Measurements from ENCODE around the gene BCS1L.
A peak's percentile ranks its signal among the peaks of the same experiment; 100 is the strongest.
"Not testable (repeated sequence)": the region's sequence is repeated elsewhere in the genome, so short reads cannot be mapped to it uniquely, and the experiment has no call there.

The BCS1L gene

DNA sequence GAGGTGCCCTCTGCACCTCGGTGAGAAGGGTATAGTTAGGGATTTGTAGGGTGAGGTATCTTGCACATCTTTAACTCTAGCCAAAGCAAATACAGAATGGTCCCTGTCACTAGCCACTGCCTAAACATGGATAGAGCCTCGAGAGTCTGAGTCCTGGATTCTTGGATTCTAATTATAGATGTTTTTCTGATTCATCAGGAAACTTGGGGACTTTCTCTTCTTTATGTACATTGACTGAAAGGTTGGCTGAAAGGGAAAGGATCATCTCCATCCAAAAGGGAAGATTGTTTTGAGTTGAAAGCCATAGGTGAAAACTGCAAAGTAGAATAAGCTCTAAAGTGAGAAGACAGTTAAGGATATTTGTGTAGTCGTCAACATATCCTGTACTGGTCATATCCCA is 20.6 kb downstream of the BCS1L start:
- Histone ChIP-seq H3K4me3 (replicated peaks; ENCODE audit: insufficient read depth, low read length) (no peak overlapping the region), H3K27ac (replicated peaks) (no peak overlapping the region), H3K27me3 (ENCODE audit: insufficient read depth, poor library complexity, severe bottlenecking) (no peaks in the 10 kb centered on the region)
- TF ChIP-seq GABPA (IDR thresholded peaks at IDR 0.05; ENCODE audit: low read depth) (no peak), POLR2AphosphoS5 (IDR thresholded peaks at IDR 0.05; ENCODE audit: low read depth) (no peak), SPI1 (IDR thresholded peaks at IDR 0.05; ENCODE audit: borderline replicate concordance, low read depth) (no peak)
- TF ChIP-seq, protein P1, sequence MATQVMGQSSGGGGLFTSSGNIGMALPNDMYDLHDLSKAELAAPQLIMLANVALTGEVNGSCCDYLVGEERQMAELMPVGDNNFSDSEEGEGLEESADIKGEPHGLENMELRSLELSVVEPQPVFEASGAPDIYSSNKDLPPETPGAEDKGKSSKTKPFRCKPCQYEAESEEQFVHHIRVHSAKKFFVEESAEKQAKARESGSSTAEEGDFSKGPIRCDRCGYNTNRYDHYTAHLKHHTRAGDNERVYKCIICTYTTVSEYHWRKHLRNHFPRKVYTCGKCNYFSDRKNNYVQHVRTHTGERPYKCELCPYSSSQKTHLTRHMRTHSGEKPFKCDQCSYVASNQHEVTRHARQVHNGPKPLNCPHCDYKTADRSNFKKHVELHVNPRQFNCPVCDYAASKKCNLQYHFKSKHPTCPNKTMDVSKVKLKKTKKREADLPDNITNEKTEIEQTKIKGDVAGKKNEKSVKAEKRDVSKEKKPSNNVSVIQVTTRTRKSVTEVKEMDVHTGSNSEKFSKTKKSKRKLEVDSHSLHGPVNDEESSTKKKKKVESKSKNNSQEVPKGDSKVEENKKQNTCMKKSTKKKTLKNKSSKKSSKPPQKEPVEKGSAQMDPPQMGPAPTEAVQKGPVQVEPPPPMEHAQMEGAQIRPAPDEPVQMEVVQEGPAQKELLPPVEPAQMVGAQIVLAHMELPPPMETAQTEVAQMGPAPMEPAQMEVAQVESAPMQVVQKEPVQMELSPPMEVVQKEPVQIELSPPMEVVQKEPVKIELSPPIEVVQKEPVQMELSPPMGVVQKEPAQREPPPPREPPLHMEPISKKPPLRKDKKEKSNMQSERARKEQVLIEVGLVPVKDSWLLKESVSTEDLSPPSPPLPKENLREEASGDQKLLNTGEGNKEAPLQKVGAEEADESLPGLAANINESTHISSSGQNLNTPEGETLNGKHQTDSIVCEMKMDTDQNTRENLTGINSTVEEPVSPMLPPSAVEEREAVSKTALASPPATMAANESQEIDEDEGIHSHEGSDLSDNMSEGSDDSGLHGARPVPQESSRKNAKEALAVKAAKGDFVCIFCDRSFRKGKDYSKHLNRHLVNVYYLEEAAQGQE (IDR thresholded peaks at IDR 0.05; ENCODE audit: insufficient replicate concordance, low read depth), result no peak
- TF ChIP-seq, protein P2, sequence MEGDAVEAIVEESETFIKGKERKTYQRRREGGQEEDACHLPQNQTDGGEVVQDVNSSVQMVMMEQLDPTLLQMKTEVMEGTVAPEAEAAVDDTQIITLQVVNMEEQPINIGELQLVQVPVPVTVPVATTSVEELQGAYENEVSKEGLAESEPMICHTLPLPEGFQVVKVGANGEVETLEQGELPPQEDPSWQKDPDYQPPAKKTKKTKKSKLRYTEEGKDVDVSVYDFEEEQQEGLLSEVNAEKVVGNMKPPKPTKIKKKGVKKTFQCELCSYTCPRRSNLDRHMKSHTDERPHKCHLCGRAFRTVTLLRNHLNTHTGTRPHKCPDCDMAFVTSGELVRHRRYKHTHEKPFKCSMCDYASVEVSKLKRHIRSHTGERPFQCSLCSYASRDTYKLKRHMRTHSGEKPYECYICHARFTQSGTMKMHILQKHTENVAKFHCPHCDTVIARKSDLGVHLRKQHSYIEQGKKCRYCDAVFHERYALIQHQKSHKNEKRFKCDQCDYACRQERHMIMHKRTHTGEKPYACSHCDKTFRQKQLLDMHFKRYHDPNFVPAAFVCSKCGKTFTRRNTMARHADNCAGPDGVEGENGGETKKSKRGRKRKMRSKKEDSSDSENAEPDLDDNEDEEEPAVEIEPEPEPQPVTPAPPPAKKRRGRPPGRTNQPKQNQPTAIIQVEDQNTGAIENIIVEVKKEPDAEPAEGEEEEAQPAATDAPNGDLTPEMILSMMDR (IDR thresholded peaks at IDR 0.05; ENCODE audit: insufficient read depth, low read length), result no peak
- DNase-seq (ENCODE audit: low read depth in 1 of 2, low spot score in 1 of 2), result no peak

DNA sequence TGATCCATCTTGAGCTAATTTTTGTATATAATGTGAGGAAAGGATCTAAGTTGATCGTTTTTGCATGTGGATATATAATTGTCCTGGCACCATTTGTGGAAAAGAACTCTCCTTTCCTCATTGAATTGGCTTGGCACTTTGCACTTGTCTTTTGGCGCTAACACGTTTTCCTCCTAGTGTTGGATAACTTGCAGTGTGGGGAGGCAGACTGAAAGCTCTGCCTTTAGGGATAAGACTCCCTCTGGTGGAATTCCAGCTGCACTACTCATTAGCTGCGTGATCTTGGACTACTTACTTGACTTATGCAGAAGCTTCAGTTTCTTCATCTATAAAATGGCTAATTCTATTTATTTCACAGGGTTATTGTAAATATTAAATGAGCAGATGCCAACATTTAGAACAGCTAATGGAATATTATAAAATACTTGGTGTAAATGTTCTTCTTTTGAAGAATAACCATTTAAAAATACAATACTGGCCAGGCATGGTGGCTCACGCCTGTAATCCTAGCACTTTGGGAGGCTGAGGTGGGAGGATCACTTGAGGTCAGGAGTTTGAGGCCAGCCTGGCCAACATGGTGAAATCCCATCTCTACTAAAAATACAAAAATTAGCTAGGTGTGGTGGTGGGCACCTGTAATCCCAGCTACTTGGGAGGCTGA is 28.0 kb downstream of the BCS1L start:
- not testable (repeated sequence) for H3K27ac ChIP-seq (replicated peaks); H3K27me3 ChIP-seq (ENCODE audit: insufficient read depth, poor library complexity, severe bottlenecking); H3K4me3 ChIP-seq (replicated peaks; ENCODE audit: insufficient read depth, low read length)
- TF ChIP-seq, protein P2 (IDR thresholded peaks at IDR 0.05; ENCODE audit: insufficient read depth, low read length), result peak; percentile 87
- peak; percentile 37 to 79 for DNase-seq (ENCODE audit: low read depth in 1 of 2, low spot score in 1 of 2)

DNA sequence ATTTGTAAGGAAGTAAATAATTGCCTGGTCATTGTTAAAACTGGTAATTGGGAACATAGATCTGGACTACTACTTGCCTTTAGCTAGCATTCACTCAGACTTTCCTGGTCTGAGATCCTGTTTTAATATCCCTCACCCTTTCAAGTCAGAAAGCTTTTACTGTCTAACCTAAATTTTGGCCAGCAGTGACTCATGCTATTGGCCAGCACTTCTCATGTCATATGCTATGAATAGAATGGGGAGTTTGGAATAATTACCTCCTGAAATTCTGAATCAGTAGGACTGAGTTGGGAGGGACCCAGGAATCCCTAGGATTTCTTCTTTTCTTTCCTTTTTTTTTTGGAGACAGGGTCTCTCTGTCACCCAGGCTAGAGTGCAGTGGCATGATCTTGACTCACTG is 31.8 kb downstream of the BCS1L start:
- no peak overlapping the region for H3K27ac ChIP-seq (replicated peaks)
- TF ChIP-seq, protein P2 (IDR thresholded peaks at IDR 0.05; ENCODE audit: insufficient read depth, low read length), result no peak
- no peak for TF ChIP-seq SPI1 (IDR thresholded peaks at IDR 0.05; ENCODE audit: borderline replicate concordance, low read depth)
- TF ChIP-seq, protein P1 (IDR thresholded peaks at IDR 0.05; ENCODE audit: insufficient replicate concordance, low read depth), result no peak
- TF ChIP-seq POLR2AphosphoS5 (IDR thresholded peaks at IDR 0.05; ENCODE audit: low read depth), result no peak
- no peak for TF ChIP-seq GABPA (IDR thresholded peaks at IDR 0.05; ENCODE audit: low read depth)
- no peak for DNase-seq (ENCODE audit: low read depth in 1 of 2, low spot score in 1 of 2)
- no peak overlapping the region for H3K4me3 ChIP-seq (replicated peaks; ENCODE audit: insufficient read depth, low read length)
- H3K27me3 ChIP-seq (ENCODE audit: insufficient read depth, poor library complexity, severe bottlenecking), result no peaks in the 10 kb centered on the region

All from HL-60 (cell line).